ENCODE data around the gene PSTPIP2. TPM values are rescaled to one million over a fixed set of nuclear protein-coding genes. Genes with fewer than 3 reads are reported as not detected.
A peak's percentile ranks its signal among the peaks of the same experiment; 100 is the strongest.

The PSTPIP2 gene
- total RNA-seq, 1 experiment from 2014 or later = not detected

- Histone ChIP-seq H3K27ac (no peak overlapping the region), H3F3A (ENCODE audit: insufficient read depth, low read depth) (peaks cover 7% of the 10 kb centered on the region; the same call in 1 of the 2 replicates), H4K20me1 (ENCODE audit: insufficient read depth) (no peaks in the 10 kb centered on the region; the same call in 1 of the 2 replicates), H3K4me1 (replicated peaks; ENCODE audit: insufficient read depth) (peaks cover 4% of the 10 kb centered on the region; the same call in 1 of the 2 replicates), H2AFZ (no peak overlapping the region), H3K9me3 (ENCODE audit: insufficient read depth, low read depth) (peaks cover 2% of the 10 kb centered on the region; the same call in 1 of the 2 replicates), H3K79me2 (ENCODE audit: low read depth) (peaks cover 25% of the 10 kb centered on the region; the same call in 1 of the 2 replicates), H3K27me3 (ENCODE audit: insufficient read depth, low read depth) (no peaks in the 10 kb centered on the region), H3K4me3 (no peak overlapping the region), H3K36me3 (ENCODE audit: low read depth) (peaks cover 23% of the 10 kb centered on the region), H3K9me2 (ENCODE audit: insufficient read depth) (no peaks in the 10 kb centered on the region), H3K4me2 (no peak overlapping the region)
- DNase-seq = no peak
- POLR2A ChIA-PET (ENCODE audit: unreplicated experiment) = no interaction called here
- no peak for TF ChIP-seq EZH2 (IDR thresholded peaks at IDR 0.05; ENCODE audit: low read depth)
- TF ChIP-seq CTCF (conservative IDR thresholded peaks at IDR 0.05) = no peak
- no TSS peak for BruUV-seq (replicated peaks)
- intact Hi-C loops (cut with micrococcal nuclease; ENCODE audit: unreplicated experiment) = no loop called here
- CTCF ChIA-PET = no interaction called here
Observed at GRCh38 chr18:45957100-45957499, 115.0 kb downstream of the PSTPIP2 start.

GRCh38 chr18:45954070-45954934 is 117.8 kb downstream of the PSTPIP2 start:
- peaks cover 15% of the 10 kb centered on the region; the same call in 1 of the 2 replicates for H3K79me2 ChIP-seq (ENCODE audit: low read depth)
- intact Hi-C loops (cut with micrococcal nuclease; ENCODE audit: unreplicated experiment) = no loop called here
- 0 out of 2 replicates have a peak overlapping the region, but pooled peaks have one; percentile 25 for H3K27ac ChIP-seq
- ChIA-PET POLR2A (ENCODE audit: unreplicated experiment) (no interaction called here), CTCF (interaction anchor here (0.6 kb wide), 2 partner anchors 117 to 289 kb away, joined by 3 to 26 read pairs; no protein-coding TSS in a partner anchor)
- H3K36me3 ChIP-seq (ENCODE audit: low read depth) = peaks cover 37% of the 10 kb centered on the region
- H4K20me1 ChIP-seq (ENCODE audit: insufficient read depth) = no peaks in the 10 kb centered on the region; the same call in none of the 2 replicates
- H3K4me3 ChIP-seq = no peak overlapping the region
- peaks cover 5% of the 10 kb centered on the region; the same call in 1 of the 2 replicates for H3K9me3 ChIP-seq (ENCODE audit: insufficient read depth, low read depth)
- TF ChIP-seq EZH2 (IDR thresholded peaks at IDR 0.05; ENCODE audit: low read depth) = no peak
- no peak for TF ChIP-seq CTCF (conservative IDR thresholded peaks at IDR 0.05)
- peak in 1 of 2 experiments; percentile 63 for DNase-seq
- H3F3A ChIP-seq (ENCODE audit: insufficient read depth, low read depth) = peaks cover 14% of the 10 kb centered on the region; the same call in 1 of the 2 replicates
- no TSS peak for BruUV-seq (replicated peaks)
- H3K4me1 ChIP-seq (replicated peaks; ENCODE audit: insufficient read depth) = peaks cover 9% of the 10 kb centered on the region; the same call in 1 of the 2 replicates
- no peaks in the 10 kb centered on the region for H3K9me2 ChIP-seq (ENCODE audit: insufficient read depth)
- no peaks in the 10 kb centered on the region for H3K27me3 ChIP-seq (ENCODE audit: insufficient read depth, low read depth)
- no peak overlapping the region for H3K4me2 ChIP-seq
- H2AFZ ChIP-seq = no peak overlapping the region

- H3K4me1 ChIP-seq (replicated peaks; ENCODE audit: insufficient read depth) = peaks cover 9% of the 10 kb centered on the region; the same call in 1 of the 2 replicates
- intact Hi-C loops (cut with micrococcal nuclease; ENCODE audit: unreplicated experiment) = no loop called here
- TF ChIP-seq EZH2 (IDR thresholded peaks at IDR 0.05; ENCODE audit: low read depth) (no peak), CTCF (conservative IDR thresholded peaks at IDR 0.05) (no peak)
- no TSS peak for BruUV-seq (replicated peaks)
- CTCF ChIA-PET = no interaction called here
- peaks cover 5% of the 10 kb centered on the region; the same call in 1 of the 2 replicates for H3K9me3 ChIP-seq (ENCODE audit: insufficient read depth, low read depth)
- POLR2A ChIA-PET (ENCODE audit: unreplicated experiment) = no interaction called here
- no peak overlapping the region for H2AFZ ChIP-seq
- H3K36me3 ChIP-seq (ENCODE audit: low read depth) = peaks cover 55% of the 10 kb centered on the region
- H3K4me3 ChIP-seq = no peak overlapping the region
- H3K79me2 ChIP-seq (ENCODE audit: low read depth) = no peaks in the 10 kb centered on the region
- peak overlapping the region; percentile 50 for H3K27ac ChIP-seq
- peak; percentile 53 to 73 for DNase-seq
- no peaks in the 10 kb centered on the region for H3K27me3 ChIP-seq (ENCODE audit: insufficient read depth, low read depth)
- H3F3A ChIP-seq (ENCODE audit: insufficient read depth, low read depth) = peaks cover 14% of the 10 kb centered on the region; the same call in 1 of the 2 replicates
- no peaks in the 10 kb centered on the region for H3K9me2 ChIP-seq (ENCODE audit: insufficient read depth)
- no peaks in the 10 kb centered on the region; the same call in none of the 2 replicates for H4K20me1 ChIP-seq (ENCODE audit: insufficient read depth)
- no peak overlapping the region for H3K4me2 ChIP-seq
Observed at GRCh38 chr18:45951016-45951714, 120.9 kb downstream of the PSTPIP2 start.

Data from PC-9 (cell line).